WTC11 (cell line): ENCODE data around the gene SLC2A11. TPM values are rescaled to one million over a fixed set of nuclear protein-coding genes. Genes with fewer than 3 reads are reported as not detected.
A peak's percentile ranks its signal among the peaks of the same experiment; 100 is the strongest.

ENCODE experiments used
- AFF4 ChIP-seq: sonication (generic); formaldehyde crosslinking; IDR thresholded peaks from 2 replicates; pipeline ENCODE4 v1.8.1; 2023; ENCODE audit warnings: mild to moderate bottlenecking, missing genetic modification reagents, borderline replicate concordance
- HMGXB4 ChIP-seq: sonication (generic); formaldehyde crosslinking; IDR thresholded peaks from 2 replicates; pipeline ENCODE4 v1.8.1; 2023; ENCODE audit warnings: mild to moderate bottlenecking, moderate library complexity, missing genetic modification reagents
- IRF1 ChIP-seq: sonication (generic); formaldehyde crosslinking; IDR thresholded peaks from 2 replicates; pipeline ENCODE4 v1.8.0; 2023; ENCODE audit warnings: missing genetic modification reagents
- MAX ChIP-seq: sonication (generic); formaldehyde crosslinking; IDR thresholded peaks from 2 replicates; pipeline ENCODE4 v1.8.0; 2022; ENCODE audit warnings: mild to moderate bottlenecking, missing genetic modification reagents
- NR1H2 ChIP-seq: sonication (generic); formaldehyde crosslinking; IDR thresholded peaks from 2 replicates; pipeline ENCODE4 v1.9.0; 2021; ENCODE audit warnings: mild to moderate bottlenecking, moderate library complexity, missing genetic modification reagents
- NR2C2 ChIP-seq: sonication (generic); formaldehyde crosslinking; IDR thresholded peaks from 2 replicates; pipeline ENCODE4 v1.8.0; 2022; ENCODE audit warnings: mild to moderate bottlenecking, missing genetic modification reagents
- NR3C1 ChIP-seq: sonication (generic); formaldehyde crosslinking; conservative IDR thresholded peaks from 2 replicates; pipeline ENCODE4 v1.8.1; 2023; ENCODE audit warnings: low read depth, mild to moderate bottlenecking, missing genetic modification reagents
- PRDM15 ChIP-seq: sonication (generic); formaldehyde crosslinking; IDR thresholded peaks from 2 replicates; pipeline ENCODE4 v1.8.0; 2022; ENCODE audit warnings: missing genetic modification reagents
- TEAD1 ChIP-seq: sonication (generic); formaldehyde crosslinking; IDR thresholded peaks from 2 replicates; pipeline ENCODE4 v1.8.0; 2022; ENCODE audit warnings: mild to moderate bottlenecking, missing genetic modification reagents
- TEAD4 ChIP-seq: sonication (generic); formaldehyde crosslinking; IDR thresholded peaks from 2 replicates; pipeline ENCODE4 v1.8.0; 2022; ENCODE audit warnings: mild to moderate bottlenecking, missing genetic modification reagents
- ZBTB43 ChIP-seq: sonication (generic); formaldehyde crosslinking; IDR thresholded peaks from 2 replicates; pipeline ENCODE4 v1.8.1; 2023; ENCODE audit warnings: mild to moderate bottlenecking, missing genetic modification reagents
- ZMAT4 ChIP-seq: fragments of 250-450 bp; sonication (Bioruptor Pico); IDR thresholded peaks from 2 replicates; pipeline ENCODE4 v1.9.0; 2021; ENCODE audit warnings: mild to moderate bottlenecking
- ZNF219 ChIP-seq: sonication (generic); formaldehyde crosslinking; IDR thresholded peaks from 2 replicates; pipeline ENCODE4 v1.8.0; 2023; ENCODE audit warnings: missing genetic modification reagents, mild to moderate bottlenecking, borderline replicate concordance
- ZNF512 ChIP-seq: sonication (generic); formaldehyde crosslinking; IDR thresholded peaks from 2 replicates; pipeline ENCODE4 v1.8.1; 2022; ENCODE audit warnings: missing genetic modification reagents, borderline replicate concordance
- total RNA-seq: library from RNA; stranded (reverse); gene quantifications from 3 replicates; pipeline ENCODE4 v1.2.3, GENCODE V29; 2021

The SLC2A11 gene
- total RNA-seq, 1 experiment from 2014 or later: 19.9 TPM

- 0 out of 2 replicates have a peak, but pooled peaks have one; percentile 54 for TF ChIP-seq MAX
- no peak for TF ChIP-seq TEAD4 (CRISPR knock-in tag)
- TF ChIP-seq AFF4 (CRISPR knock-in tag): no peak
- TF ChIP-seq TEAD1 (CRISPR knock-in tag): 0 out of 2 replicates have a peak, but pooled peaks have one; percentile 26
- TF ChIP-seq ZNF219 (CRISPR knock-in tag): no peak
- TF ChIP-seq ZNF512 (CRISPR knock-in tag): no peak
- TF ChIP-seq ZBTB43: no peak
- TF ChIP-seq NR2C2 (CRISPR knock-in tag): no peak
- TF ChIP-seq NR1H2 (CRISPR knock-in tag): no peak
- TF ChIP-seq NR3C1 (CRISPR knock-in tag): no peak
- peak; percentile 26; the same call in 1 of the 2 replicates for TF ChIP-seq IRF1 (CRISPR knock-in tag)
- TF ChIP-seq ZMAT4: no peak
- no peak for TF ChIP-seq HMGXB4 (CRISPR knock-in tag)
- TF ChIP-seq PRDM15 (CRISPR knock-in tag): no peak
Observed at GRCh38 chr22:23857606-23858483, at the start of gene SLC2A11 (continued).
